Body of pancreas (tissue), 4 donors: ENCODE results near the gene MROH7. TPM values are rescaled to one million over a fixed set of nuclear protein-coding genes. Genes with fewer than 3 reads are reported as not detected.

Source experiments
- ATAC-seq: fragments of 150-250 bp; one replicate; pipeline ENCODE4 v1.9.1; 2016
- DNase-seq, 4 donors: peaks; one replicate each; pipeline ENCODE4 v3.0.0-alpha.2; 2019
- H3K27ac ChIP-seq, 4 donors: fragments of 200-600 bp; sonication (generic); 1 replicate in 3 of 4; 2 replicates in 1 of 4; pipeline versions ENCODE4 v1.5.1 to v1.6.1; 2016 to 2019; ENCODE audit warnings: mild to moderate bottlenecking in 1 of 4, mixed read lengths in 1 of 4, moderate library complexity in 1 of 4
- H3K27me3 ChIP-seq, 2 donors: fragments of 200-600 bp; sonication (generic); one replicate each; pipeline ENCODE4 v1.6.0; 2016; ENCODE audit warnings: mild to moderate bottlenecking in 1 of 2
- H3K36me3 ChIP-seq, 2 donors: fragments of 200-600 bp; sonication (generic); replicated peaks in 1 of 2; 2 replicates each; pipeline ENCODE4 v1.5.1; 2016; ENCODE audit warnings: low read depth in 2 of 2; ENCODE audit not compliant: insufficient read depth in 1 of 2
- H3K4me1 ChIP-seq: fragments of 200-600 bp; sonication (generic); one replicate; pipeline ENCODE4 v1.6.0; 2016
- H3K4me3 ChIP-seq, 2 donors: fragments of 200-600 bp; sonication (generic); 1 replicate in 1 of 2; 2 replicates in 1 of 2; pipeline ENCODE4 v1.5.1; 2016 to 2019
- H3K9me3 ChIP-seq, 3 donors: fragments of 200-600 bp; sonication (generic); 1 replicate in 2 of 3; 2 replicates in 1 of 3; pipeline ENCODE4 v1.5.1; 2016
- CTCF ChIP-seq, 7 experiments: fragments of 450-650 bp in 4 of 7; fragments of 200-600 bp in 3 of 7; sonication (generic) in 3 of 7; IDR thresholded peaks; one replicate each; pipeline ENCODE4 v1.5.1; 2016 to 2019; ENCODE audit warnings: antibody characterized with exemption in 7 of 7
- POLR2A ChIP-seq, 3 donors: fragments of 450-650 bp; IDR thresholded peaks; one replicate each; pipeline ENCODE4 v1.6.1; 2016; ENCODE audit warnings: antibody characterized with exemption in 3 of 3, mild to moderate bottlenecking in 2 of 3
- WGBS, 2 donors: methylation state at CpG; one replicate each; pipeline ENCODE4 v1.1.5; 2017; 5-methylcytosine and 5-hydroxymethylcytosine counted together
- intact Hi-C: fragments of 100-400 bp; cut with DNase I; formaldehyde crosslinking; loops from one replicate; pipeline ENCODE4 v1.15.1; 2023
- total RNA-seq, 2 donors: library from RNA; depleted of rRNA; stranded (reverse); fragments of >200 nt; gene quantifications; one replicate each; pipeline ENCODE4 v1.1.0, GENCODE V29; 2016

MROH7 gene
- total RNA-seq, 2 donors from 2014 or later: 0.66 to 2.6 TPM

- no peaks in the 10 kb centered on the region for H3K36me3 ChIP-seq
- H3K9me3 ChIP-seq: no peaks in the 10 kb centered on the region
- no peaks in the 10 kb centered on the region for H3K4me1 ChIP-seq
- ATAC-seq (no peak), DNase-seq (no peak)
- no peak overlapping the region for H3K4me3 ChIP-seq
- no peak overlapping the region for H3K27ac ChIP-seq
- TF ChIP-seq CTCF (IDR thresholded peaks at IDR 0.05) (no peak), POLR2A (IDR thresholded peaks at IDR 0.05) (no peak)
- H3K27me3 ChIP-seq: no peaks in the 10 kb centered on the region
- intact Hi-C loops: no loop called here
- whole genome bisulfite sequencing, 2 donors: 78 to 85% methylated on average over 2 of the region's 2 CpGs
Observed at GRCh38 chr1:54667797-54668196, 26.2 kb downstream of the MROH7 start.

GRCh38 chr1:54668567-54668966 is 27.0 kb downstream of the MROH7 start:
- Histone ChIP-seq H3K36me3 (no peaks in the 10 kb centered on the region), H3K4me1 (no peaks in the 10 kb centered on the region), H3K4me3 (no peak overlapping the region), H3K9me3 (no peaks in the 10 kb centered on the region), H3K27ac (no peak overlapping the region), H3K27me3 (no peaks in the 10 kb centered on the region)
- no peak for DNase-seq
- intact Hi-C loops: no loop called here
- no peak for ATAC-seq
- no peak for TF ChIP-seq POLR2A (IDR thresholded peaks at IDR 0.05)
- TF ChIP-seq CTCF (IDR thresholded peaks at IDR 0.05): no peak
- WGBS, 2 donors: 61 to 67% methylated on average over 2 of the region's 2 CpGs

- Histone ChIP-seq H3K9me3 (no peaks in the 10 kb centered on the region), H3K36me3 (no peaks in the 10 kb centered on the region), H3K4me1 (no peaks in the 10 kb centered on the region), H3K27ac (no peak overlapping the region), H3K4me3 (no peak overlapping the region), H3K27me3 (no peaks in the 10 kb centered on the region)
- TF ChIP-seq CTCF (IDR thresholded peaks at IDR 0.05) (peak; percentile 32 to 89 (median 70)), POLR2A (IDR thresholded peaks at IDR 0.05) (no peak)
- DNase-seq (peak; percentile 44 to 65 (median 56)), ATAC-seq (peak; percentile 50)
- 47 to 58% methylated on average over 6 of the region's 6 CpGs for WGBS, 2 donors
- intact Hi-C loops: loop anchor here (10.0 kb wide), 1 partner anchor 143 kb away; no protein-coding TSS in a partner anchor
Observed at GRCh38 chr1:54671985-54672608, 30.5 kb downstream of the MROH7 start.

- H3K27me3 ChIP-seq: no peaks in the 10 kb centered on the region
- no peak overlapping the region for H3K4me3 ChIP-seq
- no peak for DNase-seq
- H3K4me1 ChIP-seq: no peaks in the 10 kb centered on the region
- H3K36me3 ChIP-seq: no peaks in the 10 kb centered on the region
- WGBS, 2 donors: 68 to 71% methylated on average over 9 to 17 of the region's 17 CpGs
- intact Hi-C loops: loop anchor here (10.0 kb wide), 1 partner anchor 136 kb away; no protein-coding TSS in a partner anchor
- H3K9me3 ChIP-seq: no peaks in the 10 kb centered on the region
- TF ChIP-seq CTCF (IDR thresholded peaks at IDR 0.05): no peak
- no peak for ATAC-seq
- H3K27ac ChIP-seq: no peak overlapping the region
Observed at GRCh38 chr1:54678776-54679643, 37.4 kb downstream of the MROH7 start.
